Type B pancreatic cell (in vitro differentiated cells): ENCODE data around the gene DZIP1L. TPM values are rescaled to one million over a fixed set of nuclear protein-coding genes. Genes with fewer than 3 reads are reported as not detected.

Source experiments
- DNase-seq: peaks from one replicate; pipeline ENCODE4 v3.0.0; 2021; ENCODE audit warnings: mixed read lengths; ENCODE audit not compliant: unreplicated experiment; ENCODE audit errors: extremely low spot score
- H3K27ac Mint-ChIP-seq: 2 replicates; pipeline ENCODE4 v1.8.0; 2021; ENCODE audit warnings: mild to moderate bottlenecking, mixed read lengths
- H3K27me3 Mint-ChIP-seq: 2 replicates; pipeline ENCODE4 v1.8.0; 2021; ENCODE audit warnings: mixed read lengths
- H3K36me3 Mint-ChIP-seq: 2 replicates; pipeline ENCODE4 v1.8.0; 2021; ENCODE audit warnings: mixed read lengths
- H3K4me1 Mint-ChIP-seq: one replicate; pipeline ENCODE4 v1.8.0; 2021; ENCODE audit warnings: mixed read lengths; ENCODE audit not compliant: unreplicated experiment
- H3K4me3 Mint-ChIP-seq: 2 replicates; pipeline ENCODE4 v1.8.0; 2021; ENCODE audit warnings: mild to moderate bottlenecking, mixed read lengths
- H3K9me3 Mint-ChIP-seq: 2 replicates; pipeline ENCODE4 v1.8.0; 2021; ENCODE audit warnings: mixed read lengths
- total RNA-seq: library from RNA; stranded (reverse); gene quantifications from 2 replicates; pipeline ENCODE4 v1.2.1, GENCODE V29; 2021; ENCODE audit warnings: low replicate concordance
- TF ChIP-seq, protein P1 (sequence below): fragments of 200-600 bp; sonication (generic); conservative IDR thresholded peaks from 2 replicates; pipeline ENCODE4 v1.5.0; 2021; ENCODE audit warnings: antibody characterized with exemption, mild to moderate bottlenecking

The DZIP1L gene
- total RNA-seq, 1 donor from 2014 or later = 17.8 TPM

DNA sequence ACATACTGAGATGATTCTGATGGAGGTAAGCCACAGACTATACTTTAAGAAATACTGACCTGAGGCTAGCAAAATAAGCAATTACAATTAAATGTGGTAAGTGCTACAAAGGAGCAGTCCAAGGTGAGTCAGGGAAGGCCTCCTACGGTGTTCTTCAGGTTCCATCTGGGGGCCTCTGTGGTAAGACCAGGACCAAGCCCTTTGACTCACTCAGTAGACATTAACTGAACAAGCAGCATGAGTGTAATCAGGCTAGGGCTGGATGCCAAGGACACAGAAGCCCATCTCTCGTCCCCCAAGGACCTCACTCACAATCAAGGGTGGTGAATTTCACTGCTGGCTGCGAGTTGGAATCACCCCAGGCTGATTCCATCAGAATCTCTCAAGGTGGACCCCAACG, 37.3 kb downstream of the DZIP1L start:
- H3K9me3 Mint-ChIP-seq = no peaks in the 10 kb centered on the region
- DNase-seq = no peak
- peaks cover 18% of the 10 kb centered on the region for H3K36me3 Mint-ChIP-seq
- no peak overlapping the region for H3K4me3 Mint-ChIP-seq
- no peak overlapping the region for H3K27ac Mint-ChIP-seq
- H3K4me1 Mint-ChIP-seq = peaks cover 13% of the 10 kb centered on the region
- TF ChIP-seq, protein P1, sequence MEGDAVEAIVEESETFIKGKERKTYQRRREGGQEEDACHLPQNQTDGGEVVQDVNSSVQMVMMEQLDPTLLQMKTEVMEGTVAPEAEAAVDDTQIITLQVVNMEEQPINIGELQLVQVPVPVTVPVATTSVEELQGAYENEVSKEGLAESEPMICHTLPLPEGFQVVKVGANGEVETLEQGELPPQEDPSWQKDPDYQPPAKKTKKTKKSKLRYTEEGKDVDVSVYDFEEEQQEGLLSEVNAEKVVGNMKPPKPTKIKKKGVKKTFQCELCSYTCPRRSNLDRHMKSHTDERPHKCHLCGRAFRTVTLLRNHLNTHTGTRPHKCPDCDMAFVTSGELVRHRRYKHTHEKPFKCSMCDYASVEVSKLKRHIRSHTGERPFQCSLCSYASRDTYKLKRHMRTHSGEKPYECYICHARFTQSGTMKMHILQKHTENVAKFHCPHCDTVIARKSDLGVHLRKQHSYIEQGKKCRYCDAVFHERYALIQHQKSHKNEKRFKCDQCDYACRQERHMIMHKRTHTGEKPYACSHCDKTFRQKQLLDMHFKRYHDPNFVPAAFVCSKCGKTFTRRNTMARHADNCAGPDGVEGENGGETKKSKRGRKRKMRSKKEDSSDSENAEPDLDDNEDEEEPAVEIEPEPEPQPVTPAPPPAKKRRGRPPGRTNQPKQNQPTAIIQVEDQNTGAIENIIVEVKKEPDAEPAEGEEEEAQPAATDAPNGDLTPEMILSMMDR = no peak
- no peaks in the 10 kb centered on the region for H3K27me3 Mint-ChIP-seq

DNA sequence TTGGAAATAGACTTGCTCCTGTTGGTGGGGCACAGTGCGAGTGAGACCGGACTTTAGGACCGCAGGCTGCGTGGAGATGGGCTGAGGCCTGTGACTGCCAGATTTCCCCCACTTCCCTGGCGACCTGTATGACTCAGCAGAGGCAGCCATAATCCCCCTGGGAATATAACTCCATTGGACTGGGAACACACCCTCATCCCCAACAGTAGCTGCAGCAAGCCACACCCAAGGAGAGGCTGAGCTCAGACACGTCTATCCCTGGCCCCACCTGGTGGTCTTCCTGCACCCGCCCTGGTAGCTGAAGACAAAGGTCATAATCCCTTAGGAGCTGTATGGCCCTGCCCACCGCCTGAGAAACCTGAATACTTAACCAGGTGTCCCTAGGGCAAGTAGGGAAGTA, 42.6 kb downstream of the DZIP1L start:
- Mint-ChIP-seq H3K4me1 (peaks cover 4% of the 10 kb centered on the region), H3K36me3 (peaks cover 16% of the 10 kb centered on the region), H3K27me3 (no peaks in the 10 kb centered on the region), H3K4me3 (no peak overlapping the region), H3K27ac (no peak overlapping the region), H3K9me3 (no peaks in the 10 kb centered on the region)
- no peak for DNase-seq
- TF ChIP-seq, protein P1 = no peak

DNA sequence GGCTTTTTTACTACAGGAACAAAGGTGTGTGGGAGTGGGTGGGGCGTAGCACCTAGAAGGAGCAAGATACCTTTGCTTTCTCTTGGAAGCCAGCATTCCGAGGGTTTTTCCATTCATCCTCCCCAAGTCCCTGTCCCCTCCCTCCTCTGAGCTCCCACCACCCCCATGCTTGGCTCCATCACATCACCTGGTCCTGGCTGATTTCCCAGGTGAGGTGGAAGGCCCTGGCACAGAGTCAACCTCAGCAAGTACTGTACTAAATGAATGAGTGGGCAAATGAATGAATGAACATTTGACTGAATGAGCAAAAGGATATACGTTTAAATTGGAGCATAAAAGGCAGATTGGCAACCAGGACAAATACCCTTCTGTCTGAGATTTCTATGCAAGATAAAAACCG, 45.4 kb downstream of the DZIP1L start:
- H3K9me3 Mint-ChIP-seq = no peaks in the 10 kb centered on the region
- no peaks in the 10 kb centered on the region for H3K27me3 Mint-ChIP-seq
- peaks cover 4% of the 10 kb centered on the region for H3K4me1 Mint-ChIP-seq

DNA sequence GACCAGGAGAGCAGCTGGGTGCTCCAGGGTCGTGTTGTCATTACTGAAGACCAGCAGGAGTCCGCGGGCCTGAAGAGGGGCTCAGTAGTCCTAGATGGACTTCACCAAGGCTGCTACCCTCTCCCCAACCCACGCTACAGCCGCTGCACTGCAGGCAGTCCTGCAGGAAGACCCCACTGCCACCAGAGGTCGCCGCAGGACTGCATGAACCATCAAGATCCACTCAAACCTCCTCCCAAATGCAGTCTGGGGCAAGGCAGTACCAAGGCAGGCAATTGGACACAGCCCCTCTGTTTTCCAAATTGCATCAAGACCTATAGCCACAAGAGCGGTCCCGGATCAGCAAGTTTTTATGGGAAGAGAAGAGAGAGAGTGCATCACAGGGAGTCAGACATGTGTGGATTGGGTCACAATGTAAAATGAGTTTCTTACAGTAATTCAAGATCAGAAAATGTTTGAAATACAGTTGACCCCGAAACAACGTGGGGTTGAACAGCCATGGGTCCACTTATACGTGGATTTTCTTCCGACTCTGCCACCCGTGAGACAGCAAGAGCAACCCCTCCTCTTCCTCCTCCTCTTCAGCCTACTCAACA, 46.7 kb downstream of the DZIP1L start:
- no peaks in the 10 kb centered on the region for H3K36me3 Mint-ChIP-seq
- no peaks in the 10 kb centered on the region for H3K27me3 Mint-ChIP-seq
- TF ChIP-seq, protein P1 = peak; percentile 98
- no peak overlapping the region for H3K4me3 Mint-ChIP-seq
- H3K9me3 Mint-ChIP-seq = no peaks in the 10 kb centered on the region
- H3K4me1 Mint-ChIP-seq = peaks cover 4% of the 10 kb centered on the region
- peak; percentile 86 for DNase-seq
- no peak overlapping the region for H3K27ac Mint-ChIP-seq

More for the DNA sequence above, 45.4 kb downstream of the DZIP1L start:
- no peak overlapping the region for H3K27ac Mint-ChIP-seq
- TF ChIP-seq, protein P1 = no peak
- H3K36me3 Mint-ChIP-seq = peaks cover 9% of the 10 kb centered on the region
- DNase-seq = no peak
- no peak overlapping the region for H3K4me3 Mint-ChIP-seq

DNA sequence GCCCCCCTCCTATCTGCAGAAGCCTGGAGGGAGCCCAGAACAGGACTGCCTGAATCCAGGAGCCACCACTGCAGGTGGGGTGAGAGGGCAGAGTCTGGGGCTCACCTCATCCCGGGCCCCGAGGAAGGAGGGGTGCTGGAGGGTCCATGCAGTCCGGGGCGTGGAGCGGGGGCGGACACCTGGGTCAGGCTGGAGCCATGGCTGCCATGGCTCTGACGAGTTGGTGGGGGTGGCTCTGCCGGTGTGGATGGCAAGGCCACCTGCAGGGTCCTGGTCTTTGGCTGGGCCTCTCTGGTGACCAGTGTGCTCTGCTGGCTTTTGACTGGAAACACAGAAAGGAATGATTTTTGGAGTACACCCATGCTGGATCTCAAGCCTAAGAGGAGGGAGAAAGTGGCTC, 47.4 kb downstream of the DZIP1L start:
- no peak for DNase-seq
- Mint-ChIP-seq H3K27ac (no peak overlapping the region), H3K9me3 (no peaks in the 10 kb centered on the region), H3K27me3 (no peaks in the 10 kb centered on the region), H3K4me3 (no peak overlapping the region), H3K36me3 (no peaks in the 10 kb centered on the region), H3K4me1 (peaks cover 4% of the 10 kb centered on the region)
- TF ChIP-seq, protein P1 = no peak

DNA sequence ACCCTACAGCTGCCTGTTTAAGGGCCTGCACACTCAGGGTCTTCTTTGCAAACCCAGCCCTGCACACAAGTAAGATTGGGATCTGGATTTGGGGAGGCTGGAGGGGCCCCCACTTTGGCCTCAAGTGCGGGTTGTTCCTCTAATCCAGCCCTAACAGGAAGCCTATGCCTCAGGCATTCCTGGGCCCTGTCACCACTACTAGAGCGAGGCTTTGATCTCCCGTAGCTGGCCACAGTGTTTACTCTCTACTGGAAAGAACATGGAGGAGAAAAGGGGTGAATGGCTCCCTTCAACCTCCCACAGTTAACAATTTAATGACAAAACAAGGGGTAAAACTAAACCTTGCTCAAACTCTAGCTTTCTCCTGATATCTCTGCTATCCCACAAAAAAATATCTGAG, 48.4 kb downstream of the DZIP1L start:
- Mint-ChIP-seq H3K36me3 (no peaks in the 10 kb centered on the region), H3K27me3 (no peaks in the 10 kb centered on the region), H3K4me3 (no peak overlapping the region), H3K27ac (no peak overlapping the region), H3K4me1 (peaks cover 4% of the 10 kb centered on the region), H3K9me3 (no peaks in the 10 kb centered on the region)
- DNase-seq = no peak
- TF ChIP-seq, protein P1 = no peak
